ENCODE results near the gene PRR33. TPM values are rescaled to one million over a fixed set of nuclear protein-coding genes. Genes with fewer than 3 reads are reported as not detected.

The PRR33 gene
- total RNA-seq, 2 donors from 2014 or later, result not detected

DNA sequence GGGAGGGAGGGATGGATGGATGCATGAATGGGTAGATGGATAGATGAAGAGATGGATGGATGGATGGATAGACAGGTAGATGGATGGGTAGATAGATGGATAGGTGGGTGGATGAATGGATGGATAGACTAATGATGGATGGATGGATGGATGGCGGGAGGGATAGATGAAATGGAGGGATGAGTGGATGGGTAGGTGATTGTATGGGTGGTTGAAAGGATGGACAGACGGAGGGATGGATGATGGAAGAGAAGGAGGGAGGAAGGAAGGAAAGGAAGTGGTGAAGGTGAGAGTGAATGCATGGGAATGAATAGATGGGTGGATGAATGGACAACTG, 24.1 kb upstream of the PRR33 start:
- intact Hi-C loops (cut with DNase I), result loop anchor here (2.0 kb wide), 1 partner anchor 21 kb away; no protein-coding TSS in a partner anchor
- Histone ChIP-seq H3K4me1 (no peaks in the 10 kb centered on the region), H3K4me3 (no peak overlapping the region), H3K27ac (no peak overlapping the region), H3K27me3 (no peaks in the 10 kb centered on the region), H3K9ac (ENCODE audit: low read depth in 2 of 2, low read length in 2 of 2) (no peak overlapping the region), H3K9me3 (no peaks in the 10 kb centered on the region), H3K36me3 (no peaks in the 10 kb centered on the region)
- TF ChIP-seq, protein P1, sequence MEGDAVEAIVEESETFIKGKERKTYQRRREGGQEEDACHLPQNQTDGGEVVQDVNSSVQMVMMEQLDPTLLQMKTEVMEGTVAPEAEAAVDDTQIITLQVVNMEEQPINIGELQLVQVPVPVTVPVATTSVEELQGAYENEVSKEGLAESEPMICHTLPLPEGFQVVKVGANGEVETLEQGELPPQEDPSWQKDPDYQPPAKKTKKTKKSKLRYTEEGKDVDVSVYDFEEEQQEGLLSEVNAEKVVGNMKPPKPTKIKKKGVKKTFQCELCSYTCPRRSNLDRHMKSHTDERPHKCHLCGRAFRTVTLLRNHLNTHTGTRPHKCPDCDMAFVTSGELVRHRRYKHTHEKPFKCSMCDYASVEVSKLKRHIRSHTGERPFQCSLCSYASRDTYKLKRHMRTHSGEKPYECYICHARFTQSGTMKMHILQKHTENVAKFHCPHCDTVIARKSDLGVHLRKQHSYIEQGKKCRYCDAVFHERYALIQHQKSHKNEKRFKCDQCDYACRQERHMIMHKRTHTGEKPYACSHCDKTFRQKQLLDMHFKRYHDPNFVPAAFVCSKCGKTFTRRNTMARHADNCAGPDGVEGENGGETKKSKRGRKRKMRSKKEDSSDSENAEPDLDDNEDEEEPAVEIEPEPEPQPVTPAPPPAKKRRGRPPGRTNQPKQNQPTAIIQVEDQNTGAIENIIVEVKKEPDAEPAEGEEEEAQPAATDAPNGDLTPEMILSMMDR (IDR thresholded peaks at IDR 0.05), result no peak
- DNase-seq, result no peak

DNA sequence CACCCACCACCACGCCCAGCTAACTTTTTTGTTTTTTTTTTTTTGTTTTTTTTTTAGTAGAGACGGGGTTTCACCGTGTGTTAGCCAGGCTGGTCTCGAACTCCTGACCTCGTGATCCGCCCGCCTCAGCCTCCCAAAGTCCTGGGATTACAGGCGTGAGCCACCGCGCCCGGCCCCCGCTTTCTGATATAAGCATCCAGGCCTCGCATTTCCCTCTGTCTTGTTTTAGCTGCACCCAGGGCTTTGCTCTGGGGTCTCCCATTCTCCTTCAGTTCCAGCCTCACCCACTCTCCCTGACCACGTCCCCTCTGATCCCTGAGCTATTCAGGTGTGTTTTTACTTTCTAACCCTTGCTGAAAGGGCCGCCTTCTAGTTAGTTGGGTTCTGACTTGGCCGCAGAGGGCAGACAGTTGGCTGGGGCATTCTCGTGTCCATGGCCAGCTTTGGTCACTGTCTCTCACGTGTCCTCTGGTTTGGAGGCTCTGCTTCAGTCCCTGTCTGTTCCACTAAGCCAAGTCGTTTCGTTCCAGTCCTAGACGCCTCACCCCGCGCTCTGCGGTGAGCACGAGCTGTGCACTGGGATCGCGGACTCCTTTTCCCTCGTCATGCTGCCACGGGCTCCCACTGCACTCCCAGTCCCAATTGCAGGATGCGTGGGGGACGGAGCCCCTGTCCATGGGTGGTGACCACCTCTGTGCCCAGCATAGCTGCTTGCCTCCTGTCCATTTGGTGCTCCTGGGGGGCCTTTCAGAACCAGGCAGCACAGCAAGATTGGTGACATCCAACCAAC, 21.8 kb upstream of the PRR33 start:
- H3K36me3 ChIP-seq, result no peaks in the 10 kb centered on the region
- intact Hi-C loops (cut with DNase I), result loop anchor here (2.0 kb wide), 1 partner anchor 23 kb away; no protein-coding TSS in a partner anchor
- no peaks in the 10 kb centered on the region for H3K9me3 ChIP-seq
- no peak overlapping the region for H3K4me3 ChIP-seq
- H3K27me3 ChIP-seq, result no peaks in the 10 kb centered on the region
- H3K9ac ChIP-seq (ENCODE audit: low read depth in 2 of 2, low read length in 2 of 2), result no peak overlapping the region
- TF ChIP-seq, protein P1 (IDR thresholded peaks at IDR 0.05), result no peak
- H3K27ac ChIP-seq, result no peak overlapping the region
- H3K4me1 ChIP-seq, result no peaks in the 10 kb centered on the region
- DNase-seq, result no peak

DNA sequence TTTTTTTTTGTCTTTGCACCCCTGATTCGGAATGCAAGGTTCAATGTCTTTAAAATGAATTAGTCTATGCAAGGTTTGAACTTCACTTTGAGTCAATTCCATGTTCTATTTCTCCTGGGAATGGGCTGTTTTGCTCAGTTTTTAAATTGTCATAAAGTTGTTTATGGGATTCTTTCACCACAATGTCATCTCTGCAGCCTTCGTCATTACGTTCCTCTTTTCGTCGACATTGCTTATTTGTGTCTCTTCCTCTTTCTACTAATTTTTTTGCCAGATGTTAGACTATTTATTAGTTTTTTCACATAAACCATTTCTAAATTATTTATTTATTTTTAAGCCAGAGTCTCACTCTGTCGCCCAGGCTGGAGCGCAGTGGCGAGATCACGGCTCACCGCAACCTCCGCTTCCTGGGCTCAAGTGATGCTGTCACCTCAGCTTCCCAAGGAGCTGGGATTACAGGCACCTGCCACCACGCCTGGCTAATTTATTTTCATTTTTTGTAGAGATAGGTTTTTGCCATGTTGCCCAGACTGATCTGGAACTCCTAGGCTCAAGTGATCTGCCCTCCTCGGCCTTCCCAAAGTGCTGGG, 20.7 kb upstream of the PRR33 start:
- H3K36me3 ChIP-seq, result no peaks in the 10 kb centered on the region
- TF ChIP-seq, protein P1 (IDR thresholded peaks at IDR 0.05), result no peak
- H3K27me3 ChIP-seq, result no peaks in the 10 kb centered on the region
- intact Hi-C loops (cut with DNase I), result no loop called here
- no peak overlapping the region for H3K4me3 ChIP-seq
- no peaks in the 10 kb centered on the region for H3K4me1 ChIP-seq
- no peak overlapping the region for H3K27ac ChIP-seq
- H3K9ac ChIP-seq (ENCODE audit: low read depth in 2 of 2, low read length in 2 of 2), result no peak overlapping the region
- DNase-seq, result no peak
- no peaks in the 10 kb centered on the region for H3K9me3 ChIP-seq

DNA sequence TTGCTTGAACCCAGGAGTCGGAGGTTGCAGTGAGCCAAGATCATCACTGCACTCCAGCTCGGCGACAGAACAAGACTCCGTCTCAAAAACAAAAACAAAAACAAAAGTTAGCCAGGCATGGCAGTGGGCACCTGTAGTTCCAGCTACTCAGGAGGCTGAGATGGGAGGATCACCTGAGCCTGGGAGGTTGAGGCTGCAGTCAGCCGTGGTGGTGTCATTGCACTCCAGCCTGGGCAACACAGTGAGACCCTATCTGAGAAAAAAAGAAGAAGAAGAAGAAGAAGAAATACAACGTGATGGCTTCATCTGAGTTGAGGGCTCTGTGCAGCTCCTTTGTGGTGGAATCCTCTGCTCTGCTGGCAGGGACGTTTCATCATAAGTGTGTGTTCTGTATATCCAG, 17.8 kb upstream of the PRR33 start:
- Histone ChIP-seq H3K27ac (no peak overlapping the region), H3K9me3 (no peaks in the 10 kb centered on the region), H3K9ac (ENCODE audit: low read depth in 2 of 2, low read length in 2 of 2) (no peak overlapping the region), H3K4me3 (no peak overlapping the region), H3K4me1 (no peaks in the 10 kb centered on the region), H3K36me3 (no peaks in the 10 kb centered on the region), H3K27me3 (no peaks in the 10 kb centered on the region)
- TF ChIP-seq, protein P1 (IDR thresholded peaks at IDR 0.05), result no peak
- intact Hi-C loops (cut with DNase I), result no loop called here
- DNase-seq, result no peak

DNA sequence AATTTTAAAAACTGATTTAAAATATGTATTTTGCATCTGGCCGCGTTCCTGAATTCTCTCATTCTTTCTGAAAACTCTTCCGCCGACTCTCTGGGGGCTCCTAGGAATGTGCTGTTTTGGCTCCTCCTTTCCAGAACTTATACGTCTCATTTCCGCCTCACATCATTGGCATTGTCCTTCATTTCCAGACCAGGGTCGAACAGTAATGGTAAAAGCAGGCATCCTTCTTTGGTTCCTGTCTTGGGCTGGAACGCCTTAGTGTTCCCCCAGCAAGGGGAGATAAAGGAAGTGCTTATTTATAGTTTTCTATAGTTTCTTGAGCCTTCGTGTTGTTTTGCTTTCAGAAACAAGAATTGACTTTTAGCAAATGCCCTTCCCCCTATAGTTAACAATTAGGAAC, 16.9 kb upstream of the PRR33 start:
- TF ChIP-seq, protein P1 (IDR thresholded peaks at IDR 0.05), result no peak
- no peaks in the 10 kb centered on the region for H3K27me3 ChIP-seq
- H3K27ac ChIP-seq, result no peak overlapping the region
- intact Hi-C loops (cut with DNase I), result no loop called here
- H3K4me1 ChIP-seq, result no peaks in the 10 kb centered on the region
- no peaks in the 10 kb centered on the region for H3K9me3 ChIP-seq
- H3K4me3 ChIP-seq, result no peak overlapping the region
- no peak for DNase-seq
- no peak overlapping the region for H3K9ac ChIP-seq (ENCODE audit: low read depth in 2 of 2, low read length in 2 of 2)
- H3K36me3 ChIP-seq, result no peaks in the 10 kb centered on the region

Data from colonic mucosa (tissue), 4 donors.